DMS79 treated with DMSO at 0.1 percent for 48 hours (cell line): ENCODE data around the gene NUAK1.

Source experiments
- DNase-seq: peaks from one replicate; lab custom pipeline; 2025; lab: John Stamatoyannopoulos, UW

NUAK1 gene

GRCh38 chr12:106063826-106064720 lies 74.7 kb downstream of the NUAK1 start:
- no peak for DNase-seq

DNA sequence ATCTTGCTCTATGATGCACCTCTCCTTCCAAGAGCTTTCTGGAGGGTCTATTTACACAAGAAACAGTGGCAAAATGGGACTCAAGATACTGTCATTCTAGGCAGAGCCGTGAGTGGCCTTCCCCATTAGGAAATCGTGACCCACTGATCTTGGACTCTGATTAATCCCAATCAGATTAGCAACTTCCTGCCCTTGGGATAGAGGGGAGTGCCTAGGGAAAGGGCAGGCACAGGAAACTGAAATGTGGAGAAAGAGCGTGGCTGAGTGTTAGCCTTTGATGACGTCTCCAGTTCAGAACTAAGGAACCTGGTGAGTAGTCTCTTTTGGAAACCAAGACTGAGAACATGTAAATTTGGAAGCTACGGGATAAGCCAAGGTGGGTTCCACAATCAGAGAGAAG lies 76.1 kb downstream of the NUAK1 start:
- DNase-seq = no peak

DNA sequence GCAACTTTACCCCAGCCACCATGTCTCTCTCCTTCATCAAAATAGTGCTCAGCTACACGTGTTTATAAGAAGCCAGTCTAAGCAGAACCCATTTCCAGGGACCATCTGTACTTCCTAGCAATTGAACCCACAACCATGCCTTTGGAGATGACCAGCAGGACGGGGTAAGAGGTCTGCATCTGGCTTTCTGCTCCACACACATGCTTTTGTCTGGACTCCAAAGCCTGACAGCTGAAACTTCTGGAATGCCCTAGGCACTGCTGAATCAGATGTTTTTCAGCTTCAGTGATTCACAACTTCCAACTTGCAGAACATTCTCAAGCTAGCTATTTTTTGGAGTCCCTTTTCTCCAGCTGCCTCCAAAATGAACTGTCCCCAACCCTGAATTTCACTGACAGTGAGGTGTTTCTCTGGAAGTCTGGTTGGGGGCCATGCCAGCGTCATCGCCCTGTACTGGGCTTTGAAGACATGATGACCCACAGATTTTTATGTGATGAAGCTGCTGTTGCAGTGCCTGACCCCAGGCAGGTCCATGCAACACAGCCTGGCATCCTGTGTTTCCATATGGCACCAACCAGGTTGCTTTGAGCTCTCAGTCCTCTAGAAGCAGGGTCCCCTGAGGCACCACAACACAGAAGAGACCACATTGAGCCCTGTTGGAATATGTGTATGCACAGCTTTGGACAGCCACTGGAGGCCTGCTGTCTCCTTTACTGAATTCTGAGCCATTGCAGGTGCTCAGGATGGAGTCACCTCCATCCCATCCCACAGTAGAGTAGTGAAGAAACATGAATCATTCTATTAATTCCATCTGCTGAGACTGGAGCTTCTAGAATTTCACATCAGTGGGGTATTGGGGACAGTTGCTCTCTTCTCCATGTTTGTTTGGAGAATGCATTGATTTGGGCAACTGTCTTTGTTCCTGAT lies 80.2 kb downstream of the NUAK1 start:
- no peak for DNase-seq

DNA sequence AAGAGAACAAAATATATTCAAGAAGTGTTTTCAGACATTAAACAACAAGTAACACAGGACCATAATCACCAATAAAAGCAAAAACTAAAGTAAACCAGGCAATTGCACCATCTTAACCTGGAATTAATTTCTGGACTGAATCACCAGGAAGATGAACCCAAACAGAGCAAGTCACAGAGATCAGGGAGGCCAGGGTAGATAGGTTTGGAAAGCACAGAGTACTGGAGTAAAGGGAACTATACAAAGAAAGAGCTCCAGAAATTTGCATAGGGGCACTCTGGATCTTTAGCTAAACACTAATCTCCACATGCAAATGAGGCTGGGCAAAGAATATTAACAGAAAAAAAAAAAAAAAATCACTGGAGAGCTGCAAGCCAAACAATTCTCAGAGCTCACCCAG lies 84.7 kb downstream of the NUAK1 start:
- no peak for DNase-seq

GRCh38 chr12:106051853-106052531 lies 86.8 kb downstream of the NUAK1 start:
- DNase-seq = no peak

GRCh38 chr12:106049546-106049945 lies 89.2 kb downstream of the NUAK1 start:
- no peak for DNase-seq

DNA sequence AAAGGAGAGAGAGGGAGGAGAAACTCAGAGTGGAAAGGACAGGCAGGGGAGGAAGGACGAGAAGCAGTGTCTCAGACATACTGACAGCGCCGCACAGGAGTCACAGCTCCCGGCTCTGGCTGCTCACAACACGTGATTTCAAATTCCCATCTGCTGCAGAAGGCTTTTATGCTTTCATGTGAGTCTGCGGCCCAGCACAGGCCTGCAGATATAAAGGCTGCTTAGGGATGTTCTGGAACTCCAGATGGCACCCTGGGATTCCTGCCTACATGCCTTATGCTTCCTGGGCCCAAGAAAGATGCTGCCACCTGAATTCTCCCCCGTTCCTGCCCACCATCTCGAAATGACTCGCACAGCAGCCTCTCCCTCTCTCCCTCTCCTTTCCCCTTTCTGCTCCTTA lies 89.6 kb downstream of the NUAK1 start:
- DNase-seq = no peak

DNA sequence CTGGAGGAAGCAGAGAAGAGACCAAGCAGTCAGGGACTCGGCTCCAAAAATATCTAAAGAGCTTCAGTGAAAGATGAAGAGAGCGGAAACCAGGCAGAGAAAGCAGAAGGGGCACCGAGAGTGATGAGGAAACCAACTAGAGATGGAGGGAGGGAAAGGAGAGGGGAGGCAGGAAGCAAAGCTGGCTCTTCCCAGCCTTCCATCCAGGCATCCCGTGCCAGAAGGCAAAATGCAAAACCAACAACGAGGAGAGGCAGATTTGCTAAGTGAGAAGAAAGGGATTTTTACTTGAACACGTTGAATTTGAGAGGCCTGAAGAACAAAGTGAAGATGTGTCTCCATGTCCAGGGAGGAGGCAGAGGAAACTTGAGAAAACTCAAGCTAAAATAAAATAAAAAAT lies 90.1 kb downstream of the NUAK1 start:
- DNase-seq = no peak

DNA sequence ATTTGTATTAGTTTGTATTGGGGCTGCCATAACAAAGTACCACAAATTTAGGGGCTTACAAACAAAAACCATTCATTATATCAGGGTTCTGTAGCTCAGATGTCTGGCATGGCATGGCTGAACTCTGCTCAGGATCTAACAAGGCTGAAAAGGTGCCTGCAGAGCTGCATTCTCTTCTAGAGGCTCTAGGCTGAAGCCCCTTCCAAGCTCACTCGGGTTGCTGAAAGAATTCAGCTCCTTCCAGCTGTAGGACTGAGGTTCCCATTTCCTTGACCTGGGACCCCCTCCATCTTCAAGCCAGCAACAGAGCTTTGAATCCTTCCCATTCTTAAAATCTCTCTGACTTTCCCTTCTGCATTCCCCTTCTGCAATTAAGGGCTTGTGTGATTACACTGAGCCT lies 90.7 kb downstream of the NUAK1 start:
- no peak for DNase-seq

- DNase-seq = no peak
Measured at GRCh38 chr12:106046947-106047346, 91.8 kb downstream of the NUAK1 start.

DNA sequence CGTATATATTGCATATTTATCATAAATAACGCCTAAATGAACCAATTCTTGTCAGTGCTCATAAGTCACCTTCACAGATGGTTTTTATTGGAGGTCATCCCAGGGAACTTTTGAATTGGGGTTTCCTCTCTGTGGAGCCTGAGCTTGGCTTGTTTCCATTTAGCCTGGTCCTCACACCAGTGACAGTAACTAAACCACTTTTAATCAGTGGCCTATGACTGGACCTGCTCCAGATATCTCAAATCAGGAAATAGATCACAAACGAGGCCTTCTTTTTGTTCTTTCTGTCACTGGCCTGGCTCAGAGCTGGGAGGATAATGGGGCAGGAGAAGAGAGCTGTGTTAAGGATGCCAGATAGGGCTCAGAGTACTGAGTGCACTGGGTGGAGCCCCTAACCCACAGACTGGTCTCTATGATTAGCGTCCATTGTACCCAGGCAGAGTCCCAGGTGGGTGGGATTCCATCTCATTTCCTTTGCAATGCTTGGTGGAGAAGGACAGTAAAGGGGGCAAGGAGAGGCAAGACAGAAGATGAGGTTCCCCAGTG lies 92.4 kb downstream of the NUAK1 start:
- DNase-seq = no peak

GRCh38 chr12:106045251-106045674 lies 93.5 kb downstream of the NUAK1 start:
- no peak for DNase-seq

GRCh38 chr12:106044773-106045172 lies 94.0 kb downstream of the NUAK1 start:
- DNase-seq = no peak

GRCh38 chr12:106042037-106042436 lies 96.7 kb downstream of the NUAK1 start:
- peak; percentile 7 for DNase-seq

DNA sequence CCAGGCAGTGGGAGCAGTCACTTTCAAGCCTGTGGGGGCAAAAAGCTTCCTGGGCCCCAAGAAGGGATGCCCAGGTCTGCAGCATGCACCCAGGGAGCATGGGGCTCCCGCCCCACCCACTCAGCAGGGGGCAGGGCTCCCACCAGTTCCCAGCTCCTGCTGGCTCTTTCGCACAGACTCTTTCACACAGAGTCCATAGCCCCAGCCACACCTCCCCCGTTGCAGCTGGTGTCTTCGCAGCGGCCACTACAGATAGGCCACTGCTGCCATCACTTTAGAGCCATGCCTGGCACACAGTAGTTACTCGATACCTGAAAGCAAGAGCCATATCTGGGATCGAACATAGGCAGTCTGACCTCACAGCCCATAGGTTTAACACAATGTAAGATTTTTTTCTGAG lies 98.2 kb downstream of the NUAK1 start:
- no peak for DNase-seq

GRCh38 chr12:106039646-106040404 lies 98.9 kb downstream of the NUAK1 start:
- no peak for DNase-seq

DNA sequence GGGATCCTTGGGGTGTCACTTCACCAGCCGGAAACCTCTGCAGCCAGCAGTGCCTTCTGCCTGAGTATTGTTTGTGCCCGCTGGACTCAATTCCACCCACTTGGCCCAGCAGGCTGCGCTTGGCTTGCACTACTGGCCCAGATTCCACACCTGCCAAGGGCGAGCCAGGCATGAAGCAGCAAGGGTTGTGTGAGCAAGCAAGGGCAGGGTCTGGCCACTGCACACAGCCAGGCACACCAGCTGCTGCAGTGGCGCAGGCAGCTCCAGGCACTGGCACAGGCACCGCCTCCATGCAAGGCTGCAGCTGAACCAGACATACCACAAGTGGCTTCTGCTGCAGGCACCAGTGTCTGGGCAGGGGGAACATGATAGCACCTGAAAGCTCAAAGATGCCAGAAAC lies 99.5 kb downstream of the NUAK1 start:
- no peak for DNase-seq

DNA sequence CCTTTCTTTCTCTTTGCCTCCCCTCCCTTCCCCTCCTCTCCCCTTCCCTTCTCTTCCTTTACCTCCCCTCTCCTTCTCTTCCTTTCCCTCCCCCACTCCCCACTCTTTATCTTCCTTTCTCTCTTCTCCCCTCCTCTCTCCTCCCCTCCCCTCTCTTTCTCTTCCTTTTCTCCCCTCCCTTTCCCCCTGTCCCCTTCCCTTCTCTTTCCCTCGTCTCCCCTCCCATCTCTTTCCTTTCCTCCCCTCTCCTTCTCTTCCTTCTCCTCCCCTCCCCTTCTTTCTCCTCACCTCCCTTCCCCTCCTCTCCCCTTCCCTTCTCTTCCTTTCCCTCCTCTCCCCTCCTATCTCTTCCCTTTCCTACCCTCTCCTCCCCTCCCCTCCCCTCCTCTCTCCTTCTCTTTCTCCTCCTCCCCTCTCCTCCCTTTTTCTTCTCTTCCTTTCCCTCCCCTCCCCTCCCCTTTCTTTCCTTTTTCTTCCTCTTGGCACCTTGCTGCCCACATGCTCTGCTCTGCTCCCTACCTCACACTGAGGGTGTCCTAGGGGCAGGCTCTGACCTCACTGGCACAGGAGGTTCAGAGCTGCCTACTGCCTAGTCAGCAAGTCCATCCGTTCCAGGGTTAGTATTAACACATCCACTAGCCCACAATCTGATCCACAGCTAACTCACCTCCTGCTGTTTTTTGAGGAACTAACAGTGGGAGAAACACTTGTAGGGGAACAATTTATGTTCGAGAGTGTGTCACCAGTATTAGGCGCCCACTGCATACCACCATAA lies 101.0 kb downstream of the NUAK1 start:
- no peak for DNase-seq

GRCh38 chr12:106035421-106035820 lies 103.3 kb downstream of the NUAK1 start:
- DNase-seq = no peak

DNA sequence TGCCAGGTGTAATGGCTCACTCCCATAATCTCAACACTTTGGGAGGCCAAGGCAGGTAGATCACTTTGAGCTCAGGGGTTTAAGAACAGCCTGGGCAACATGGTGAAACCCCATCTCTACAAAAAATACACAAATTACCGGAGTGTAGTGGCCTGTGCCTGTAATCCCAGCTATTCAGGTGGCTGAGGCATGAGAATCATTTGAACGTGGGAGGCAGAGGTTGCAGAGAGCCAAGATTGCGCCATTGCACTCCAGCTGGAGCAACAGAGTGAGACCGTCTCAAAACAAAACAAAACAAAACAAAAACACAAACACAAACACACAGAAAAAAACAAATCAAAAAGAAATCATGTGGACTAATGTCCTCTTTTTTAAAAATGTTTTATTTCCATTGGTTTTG lies 104.4 kb downstream of the NUAK1 start:
- no peak for DNase-seq
